Measurements from ENCODE around the gene IRAK4.
"Not testable (repeated sequence)": the region's sequence is repeated elsewhere in the genome, so short reads cannot be mapped to it uniquely, and the experiment has no call there.

IRAK4 gene

DNA sequence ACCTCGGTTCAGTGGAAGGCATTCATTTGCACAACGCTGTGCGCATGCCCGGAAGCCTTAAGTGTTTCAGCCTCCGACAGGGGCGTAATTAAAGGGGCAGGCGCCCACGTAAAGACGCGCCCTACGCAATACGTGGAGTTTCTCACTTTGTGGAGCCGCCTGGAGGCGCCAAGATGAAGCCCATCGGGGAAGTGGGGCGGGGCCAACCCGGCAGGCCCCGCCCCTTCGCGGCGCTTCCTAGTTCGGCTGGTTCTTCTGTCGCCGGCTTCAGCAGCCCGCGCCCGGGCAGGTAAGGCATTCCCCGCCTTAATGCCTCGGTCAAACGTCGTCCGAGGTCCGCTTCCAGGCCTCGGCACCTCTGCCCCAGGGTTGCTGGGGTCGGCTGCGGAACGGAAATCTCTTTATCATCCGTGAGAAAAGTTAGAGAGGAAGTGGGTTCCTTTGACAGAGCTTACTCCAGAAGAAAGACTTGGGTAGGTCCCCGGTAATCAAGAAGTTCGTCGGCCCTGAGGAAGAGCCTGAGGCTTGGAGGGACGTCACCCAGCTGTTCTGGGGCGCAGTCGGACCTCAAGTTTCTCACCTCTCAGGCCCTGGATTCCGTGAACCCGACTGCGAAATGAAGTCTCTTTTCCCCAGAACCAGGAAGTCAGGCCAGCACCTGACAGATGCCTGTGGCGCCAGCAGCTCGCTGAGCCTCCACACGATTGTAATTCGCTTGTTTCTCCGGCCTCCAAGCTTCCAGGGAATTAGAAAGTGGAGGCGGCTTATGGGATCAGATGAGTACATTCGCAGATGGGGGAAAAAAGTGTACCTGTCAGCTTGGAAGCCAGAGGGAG lies at the start of gene IRAK4, which contains the start of gene PUS7L:
Gene IRAK4 (plus strand): TSS at position 224 of the 836 bp plus-strand sequence. CDS start 9,161 bp downstream, outside the sequence.
Gene PUS7L (minus strand): TSS at position 63 of the 836 bp plus-strand sequence. CDS start 3,545 bp downstream, outside the sequence.
- peak; percentile 91 to 92 for DNase-seq (ENCODE audit: low read depth in 2 of 2)

DNA sequence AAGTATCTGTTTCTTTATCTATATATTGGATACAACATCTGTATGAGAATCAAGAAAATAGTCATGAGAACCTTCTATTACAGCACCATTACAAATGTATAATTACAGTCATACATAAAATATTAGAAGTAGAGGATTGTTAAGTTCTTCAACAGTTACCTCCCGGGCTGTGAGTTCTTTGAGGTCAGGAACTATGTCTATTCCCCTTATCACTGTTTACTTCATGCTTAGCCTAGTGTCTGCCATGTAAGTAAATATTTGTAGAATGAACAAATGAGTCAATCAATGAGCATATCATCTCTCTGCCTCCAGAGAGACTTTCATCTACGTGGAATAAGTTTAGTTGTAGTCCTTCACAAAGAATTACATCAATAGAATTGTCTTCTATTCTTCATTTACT lies 47.4 kb upstream of the IRAK4 start:
- no peak for DNase-seq (ENCODE audit: low read depth in 2 of 2)

DNA sequence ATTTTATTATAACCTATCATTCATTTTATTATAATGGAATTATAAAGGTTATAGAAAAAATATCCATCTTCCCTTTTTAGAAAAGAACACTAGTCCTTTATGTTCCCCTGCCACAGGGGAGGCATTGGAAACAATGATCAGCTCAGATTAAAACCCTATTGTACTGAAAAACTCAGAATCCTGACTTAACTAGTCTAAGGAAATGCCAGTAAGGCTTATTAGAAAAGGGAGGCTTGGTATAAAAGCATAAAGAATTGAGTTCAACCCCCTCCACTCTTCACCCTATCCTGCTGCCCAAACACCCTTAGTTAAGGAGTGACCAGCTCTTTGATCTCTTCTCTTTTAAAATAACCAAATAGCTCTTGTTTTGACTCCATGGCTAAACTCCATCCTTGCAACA lies 36.1 kb upstream of the IRAK4 start:
- DNase-seq (ENCODE audit: low read depth in 2 of 2) = no peak

DNA sequence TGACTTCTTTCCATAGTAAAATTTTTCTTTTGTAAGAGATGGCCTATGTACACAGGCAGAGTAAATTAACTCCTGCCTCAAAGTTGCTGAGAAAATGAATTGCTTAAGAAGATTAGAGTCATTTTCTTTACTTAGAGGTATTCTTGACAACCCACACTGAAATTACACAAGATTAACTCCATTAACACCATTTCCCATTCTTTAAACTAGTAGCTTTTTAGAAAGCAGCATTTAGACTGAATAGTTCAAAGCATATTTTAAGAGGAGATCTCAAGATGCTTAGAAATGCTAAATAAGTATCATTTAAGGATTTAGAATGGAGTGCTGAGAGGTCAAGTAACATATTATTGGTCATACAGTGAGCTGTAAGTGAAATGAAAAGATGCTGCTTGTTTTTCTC lies 35.6 kb upstream of the IRAK4 start:
- no peak for DNase-seq (ENCODE audit: low read depth in 2 of 2)

DNA sequence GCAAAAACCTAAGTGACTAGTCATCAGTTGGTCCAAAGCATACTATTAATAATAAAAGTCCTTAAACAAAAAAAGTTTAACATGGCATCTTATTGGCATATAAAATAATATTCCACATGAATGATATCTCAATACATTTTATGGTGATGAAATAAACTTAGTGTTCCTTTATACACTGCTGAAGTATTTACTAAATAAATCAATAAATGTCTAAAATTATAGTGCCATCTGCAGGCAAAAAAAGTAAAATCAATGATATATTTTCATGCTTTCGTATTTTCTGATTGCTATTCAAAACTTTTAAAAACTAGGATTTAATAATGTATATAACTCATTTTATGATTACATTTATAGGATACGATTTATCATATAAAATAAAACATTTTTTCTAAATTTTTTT lies 30.6 kb upstream of the IRAK4 start:
- DNase-seq (ENCODE audit: low read depth in 2 of 2) = no peak

DNA sequence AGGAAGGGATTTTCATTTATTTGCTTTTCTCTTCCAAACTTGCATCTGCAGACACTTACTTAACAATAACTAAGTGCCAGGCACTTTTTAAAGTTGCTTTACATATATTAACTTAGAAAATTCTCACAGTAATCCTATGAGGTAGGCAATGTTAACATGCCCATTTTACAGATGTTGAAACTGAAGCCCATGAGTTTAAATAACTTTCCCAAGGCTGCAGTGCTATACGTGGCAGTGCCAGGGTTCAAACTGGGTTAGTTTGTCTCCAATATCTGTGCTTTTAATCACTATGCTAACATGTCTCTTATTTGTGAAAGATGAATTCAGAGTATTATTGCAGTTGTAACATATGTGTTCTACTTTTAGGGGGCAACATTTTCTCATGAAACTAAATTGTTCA lies 30.1 kb upstream of the IRAK4 start:
- no peak for DNase-seq (ENCODE audit: low read depth in 2 of 2)

DNA sequence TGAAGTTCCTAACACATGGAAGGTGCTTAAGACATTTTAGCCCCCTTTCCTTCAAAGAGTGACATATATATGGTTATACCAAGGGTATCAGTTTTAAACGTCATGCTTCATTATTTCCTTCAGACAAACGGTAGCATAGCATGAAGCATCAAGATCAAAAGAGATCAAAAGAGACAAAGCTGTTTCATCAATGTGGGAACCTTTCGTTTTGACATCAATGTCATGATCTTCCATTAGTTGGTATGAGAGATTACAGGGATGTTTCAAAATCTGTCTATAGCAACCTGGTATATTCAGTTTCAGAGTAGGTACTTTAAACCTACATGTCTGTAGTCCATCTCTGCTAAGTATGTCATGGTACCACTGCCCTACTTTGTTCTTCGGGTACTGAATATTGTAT lies 28.5 kb upstream of the IRAK4 start:
- DNase-seq (ENCODE audit: low read depth in 2 of 2) = no peak

DNA sequence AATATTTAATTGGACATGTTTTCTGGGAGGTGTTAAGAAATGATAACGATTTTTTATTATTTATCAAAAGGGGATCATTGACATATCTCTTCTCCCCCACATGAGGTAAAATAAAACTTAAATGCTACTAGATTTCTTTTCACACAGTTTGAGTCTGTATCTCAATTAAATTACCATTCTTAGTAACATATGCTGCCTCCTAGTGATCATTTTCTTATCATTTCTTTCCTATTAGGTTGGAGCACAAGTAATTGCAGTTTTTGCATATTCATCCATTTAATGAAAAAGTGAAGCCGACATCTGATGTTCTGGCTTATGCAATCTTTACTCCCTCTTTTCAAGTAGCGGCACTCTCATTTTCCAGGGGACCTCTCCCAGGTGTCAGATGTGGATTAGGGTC lies 25.1 kb upstream of the IRAK4 start:
- DNase-seq (ENCODE audit: low read depth in 2 of 2) = no peak

DNA sequence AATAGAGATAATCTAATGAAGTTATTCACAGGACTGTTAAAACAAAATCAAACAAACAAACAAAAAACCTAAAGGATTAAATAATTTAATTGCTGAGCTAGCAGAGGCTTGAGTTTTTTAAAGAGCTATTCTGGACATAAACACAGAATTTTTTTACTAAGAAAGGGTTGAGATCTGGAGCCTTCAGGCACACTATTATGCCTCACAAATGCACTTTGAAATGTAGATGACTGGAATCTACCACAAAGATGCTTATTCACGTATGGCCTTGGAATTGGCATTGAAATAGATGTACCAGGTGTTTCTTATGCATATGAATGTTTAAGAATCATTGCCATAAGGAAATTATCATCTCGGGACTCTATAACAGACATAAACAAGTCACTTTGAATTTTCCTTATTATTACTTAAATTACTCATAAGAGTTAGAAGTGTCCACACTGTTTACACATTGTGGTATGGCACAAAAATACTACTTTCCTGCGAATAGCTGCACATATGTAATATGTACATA lies 21.8 kb upstream of the IRAK4 start:
- no peak for DNase-seq (ENCODE audit: low read depth in 2 of 2)

DNA sequence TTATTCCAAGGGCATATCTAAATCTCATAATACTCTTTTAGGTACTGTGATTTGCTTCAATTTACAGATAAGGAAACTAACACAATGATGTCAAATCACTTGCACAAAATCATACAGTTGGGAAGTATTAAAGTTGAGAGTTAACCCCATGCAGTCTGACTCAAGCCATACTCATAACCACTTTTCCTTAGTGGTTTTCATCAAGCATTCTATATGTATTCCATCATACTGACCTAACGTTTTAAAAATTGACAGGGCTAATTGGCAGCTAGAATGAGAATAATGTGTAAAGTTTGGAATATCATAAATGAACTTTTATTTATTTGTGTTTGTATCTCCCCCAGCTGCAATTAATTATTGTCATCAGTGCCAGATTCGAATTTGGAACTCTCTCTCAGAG lies 21.1 kb upstream of the IRAK4 start:
- no peak for DNase-seq (ENCODE audit: low read depth in 2 of 2)

DNA sequence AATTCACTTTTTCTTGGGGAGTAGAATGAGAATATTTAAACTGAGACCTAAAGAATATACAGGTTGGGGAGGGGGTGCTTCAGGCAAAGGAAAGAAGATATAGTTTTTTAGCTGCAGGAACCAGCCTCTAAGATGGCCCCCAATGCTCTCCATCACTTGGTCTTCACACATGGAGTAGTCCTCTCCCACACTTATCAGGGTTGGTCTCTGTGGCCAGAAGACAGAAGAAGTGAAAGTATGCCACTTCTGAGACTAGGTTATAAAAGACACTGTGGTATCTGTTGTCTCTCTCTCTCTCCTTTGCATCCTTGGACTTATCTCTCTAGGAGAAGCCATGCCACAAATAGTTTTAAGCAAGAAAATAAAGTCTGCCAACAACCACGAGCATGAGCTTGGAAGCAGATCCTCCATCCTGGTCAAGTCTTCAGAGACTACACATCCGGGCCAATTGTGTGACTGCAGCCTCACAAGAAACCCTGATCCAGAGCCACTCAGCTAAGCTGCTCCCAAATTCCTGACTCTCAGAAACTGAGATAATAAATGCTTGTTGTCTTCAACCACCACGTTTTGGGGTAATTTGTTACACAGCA lies 18.1 kb upstream of the IRAK4 start:
- no peak for DNase-seq (ENCODE audit: low read depth in 2 of 2)

DNA sequence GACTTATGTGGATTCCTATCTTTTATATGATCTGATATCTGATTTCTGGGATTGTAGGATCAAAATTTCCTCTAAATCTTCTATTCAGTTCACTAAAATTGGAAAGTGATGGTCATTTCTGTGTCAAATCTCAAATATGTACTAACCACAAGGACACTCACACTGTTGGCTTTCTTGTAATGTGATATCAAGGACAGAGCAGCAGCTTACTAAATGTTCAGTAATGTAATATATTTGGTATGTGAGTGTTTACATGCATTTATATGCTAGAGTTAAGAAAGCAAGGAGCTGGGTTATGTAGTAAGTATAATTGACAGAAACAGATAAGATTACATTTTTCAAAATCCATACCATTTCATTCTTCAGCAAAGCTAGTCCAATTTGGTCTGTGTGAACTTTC lies 16.6 kb upstream of the IRAK4 start:
- DNase-seq (ENCODE audit: low read depth in 2 of 2) = no peak

DNA sequence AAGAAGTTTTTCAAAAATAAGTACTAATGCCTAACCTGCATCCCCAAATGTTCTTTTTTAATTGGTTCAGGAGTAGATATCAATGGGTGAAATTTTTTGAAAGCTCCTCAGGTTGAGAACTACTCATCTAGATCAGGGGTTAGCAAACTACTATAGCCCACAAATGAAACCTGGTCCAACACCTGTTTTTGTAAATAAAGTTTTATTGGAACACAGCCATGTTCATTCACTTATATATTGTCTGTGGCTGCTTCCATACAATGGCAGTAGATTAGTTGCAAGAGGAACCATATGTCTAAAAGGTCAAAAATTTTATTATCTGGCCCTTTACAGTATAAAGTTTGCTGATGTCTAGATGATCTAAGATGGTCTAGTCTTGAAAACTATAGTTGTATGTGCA lies 13.9 kb upstream of the IRAK4 start:
- DNase-seq (ENCODE audit: low read depth in 2 of 2) = no peak

DNA sequence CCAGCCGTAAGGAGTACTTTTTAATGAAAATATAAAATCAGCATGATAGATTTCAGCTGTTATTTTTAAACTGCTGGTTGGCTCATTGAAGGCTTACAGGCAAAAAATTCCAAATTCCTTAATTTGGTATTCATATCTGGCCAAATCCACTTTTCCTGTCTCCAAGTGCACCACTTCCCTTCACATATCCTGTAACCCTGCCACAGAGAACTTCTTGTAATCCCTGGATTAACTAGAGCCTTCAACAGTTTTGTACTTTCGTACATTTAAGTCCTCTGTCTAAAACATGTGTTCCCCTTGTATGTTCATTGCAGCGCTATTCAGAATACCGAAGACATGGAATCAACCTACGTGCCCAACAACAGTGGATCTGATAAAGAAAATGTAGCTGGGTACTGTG lies 9.7 kb upstream of the IRAK4 start:
- no peak for DNase-seq (ENCODE audit: low read depth in 2 of 2)

DNA sequence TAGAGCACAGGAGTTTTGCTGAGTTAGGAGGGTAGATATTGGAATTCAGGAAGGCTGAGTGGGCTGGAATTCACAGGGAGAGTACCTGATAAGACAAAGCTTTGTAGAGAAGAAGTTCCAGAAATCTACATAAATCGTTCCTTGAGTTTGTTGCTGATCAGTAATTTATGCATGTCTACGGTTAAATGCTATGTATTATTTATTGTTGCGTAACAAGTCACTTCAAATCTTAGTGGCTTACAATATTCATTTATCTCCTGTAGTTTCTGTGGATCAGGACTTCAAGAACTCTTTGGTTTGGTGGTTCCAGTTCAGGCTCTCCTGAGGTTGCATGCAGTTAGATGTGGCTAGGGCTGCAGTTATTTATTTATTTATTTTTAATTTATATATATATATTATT lies 7.9 kb upstream of the IRAK4 start:
- no peak for DNase-seq (ENCODE audit: low read depth in 2 of 2)

DNA sequence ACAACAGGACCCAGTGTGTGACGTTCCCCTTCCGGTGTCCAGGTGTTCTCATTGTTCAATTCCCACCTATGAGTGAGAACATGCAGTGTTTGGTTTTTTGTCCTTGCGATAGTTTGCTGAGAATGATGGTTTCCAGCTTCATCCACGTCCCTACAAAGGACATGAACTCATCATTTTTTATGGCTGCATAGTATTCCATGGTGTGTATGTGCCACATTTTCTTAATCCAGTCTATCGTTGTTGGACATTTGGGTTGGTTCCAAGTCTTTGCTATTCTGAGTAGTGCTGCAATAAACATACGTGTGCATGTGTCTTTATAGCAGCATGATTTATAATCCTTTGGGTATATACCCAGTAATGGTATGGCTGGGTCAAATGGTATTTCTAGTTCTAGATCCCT lies 7.4 kb upstream of the IRAK4 start:
- DNase-seq (ENCODE audit: low read depth in 2 of 2) = not testable (repeated sequence)

DNA sequence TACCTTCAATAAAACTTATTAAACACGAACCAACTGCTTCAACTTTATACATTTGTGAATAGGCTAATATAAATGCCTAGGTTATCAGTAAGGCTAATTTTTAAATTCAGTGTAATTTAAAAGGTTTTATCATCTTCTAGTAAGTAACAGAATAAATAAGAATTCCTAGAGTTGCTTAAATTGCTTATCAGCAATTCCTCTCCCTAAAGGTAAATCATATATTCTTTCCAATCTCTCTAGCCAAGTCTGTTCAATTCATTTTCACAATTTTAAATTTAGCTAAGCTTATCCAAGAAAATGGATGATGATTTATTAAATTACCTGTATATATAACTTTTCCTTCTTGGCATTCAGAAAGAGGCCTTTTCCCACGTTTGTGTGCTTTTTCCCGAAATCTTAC lies 4.7 kb upstream of the IRAK4 start:
- no peak for DNase-seq (ENCODE audit: low read depth in 2 of 2)

DNA sequence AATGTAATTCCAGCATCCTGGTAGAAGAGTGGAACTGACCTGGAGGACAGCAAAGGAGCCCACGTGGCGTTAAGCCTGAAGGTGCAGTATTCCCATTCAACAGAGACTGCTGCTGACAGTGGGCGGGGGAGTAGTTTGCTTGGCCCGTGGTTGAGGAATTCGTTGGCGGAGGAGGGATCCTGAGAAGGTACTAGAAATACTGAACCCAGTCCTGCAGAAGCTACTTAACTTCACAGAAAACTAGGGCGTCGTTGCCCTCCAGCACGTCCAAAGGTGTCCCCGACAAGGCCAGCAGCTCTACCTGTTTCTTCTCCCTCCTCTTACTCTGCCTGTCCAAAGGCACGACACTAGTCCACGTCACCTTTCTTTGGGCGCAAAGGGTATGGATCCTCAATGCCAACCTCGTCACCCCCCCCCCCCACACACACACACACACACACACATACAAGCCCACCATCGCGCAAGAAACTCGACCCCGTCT lies 464 bp upstream of the IRAK4 start:
- DNase-seq (ENCODE audit: low read depth in 2 of 2) = no peak

DNA sequence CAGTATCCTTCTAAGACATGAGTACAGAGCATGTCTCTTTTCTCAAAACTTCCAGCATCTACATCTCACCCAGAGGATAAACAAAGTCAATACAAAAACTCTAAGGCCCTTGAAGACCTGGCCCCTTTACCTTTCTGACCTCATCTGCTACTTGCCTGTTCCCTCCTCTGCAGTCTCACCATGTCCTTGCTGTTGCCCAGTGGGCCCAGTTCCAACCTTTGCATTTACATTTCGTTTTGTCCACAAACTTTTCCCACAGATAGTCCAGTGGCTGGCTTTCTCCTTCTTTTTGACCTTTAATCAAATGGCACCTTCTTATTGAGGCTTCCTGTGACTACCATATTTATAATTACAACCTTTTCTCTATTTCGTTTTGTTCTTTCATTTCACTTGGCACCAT lies 1.6 kb downstream of the IRAK4 start:
- DNase-seq (ENCODE audit: low read depth in 2 of 2) = no peak

DNA sequence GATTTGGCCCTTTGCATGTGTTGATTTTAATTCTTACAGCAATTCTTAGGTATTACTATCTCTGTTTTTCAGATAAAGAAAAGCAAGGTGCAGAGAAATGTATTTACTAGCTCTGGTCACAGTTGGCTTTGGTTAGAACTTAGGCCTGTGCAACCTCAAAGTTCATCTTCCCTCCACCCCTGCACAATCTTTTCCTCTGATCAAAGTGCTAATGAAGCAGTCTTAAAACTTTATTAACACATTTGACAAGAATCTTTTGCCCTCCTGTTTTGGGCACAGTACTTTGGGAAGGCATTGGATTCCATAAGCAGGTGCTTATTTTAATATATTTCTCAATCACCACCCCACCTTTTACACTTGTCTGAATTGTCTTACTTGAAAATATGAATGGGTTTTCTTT lies 2.7 kb downstream of the IRAK4 start:
- no peak for DNase-seq (ENCODE audit: low read depth in 2 of 2)

DNA sequence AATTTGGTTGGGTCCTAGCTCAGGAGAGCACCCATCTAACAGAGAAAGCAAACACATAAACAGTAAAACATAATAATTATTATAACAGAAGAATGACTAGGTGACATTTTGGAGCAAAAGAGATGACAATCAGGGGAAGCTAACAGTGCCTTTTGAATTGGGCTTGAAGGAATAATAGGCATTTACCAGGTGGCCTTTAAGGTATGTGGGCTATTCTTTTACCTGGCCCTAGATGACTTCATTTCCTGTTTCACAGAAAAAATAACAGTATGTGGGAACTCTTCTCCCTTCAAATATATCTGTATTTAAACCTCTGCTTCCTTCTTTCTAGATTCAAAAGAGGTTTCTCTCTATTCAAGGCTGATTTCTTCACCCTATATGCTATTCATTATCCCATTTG lies 3.8 kb downstream of the IRAK4 start:
- no peak for DNase-seq (ENCODE audit: low read depth in 2 of 2)

DNA sequence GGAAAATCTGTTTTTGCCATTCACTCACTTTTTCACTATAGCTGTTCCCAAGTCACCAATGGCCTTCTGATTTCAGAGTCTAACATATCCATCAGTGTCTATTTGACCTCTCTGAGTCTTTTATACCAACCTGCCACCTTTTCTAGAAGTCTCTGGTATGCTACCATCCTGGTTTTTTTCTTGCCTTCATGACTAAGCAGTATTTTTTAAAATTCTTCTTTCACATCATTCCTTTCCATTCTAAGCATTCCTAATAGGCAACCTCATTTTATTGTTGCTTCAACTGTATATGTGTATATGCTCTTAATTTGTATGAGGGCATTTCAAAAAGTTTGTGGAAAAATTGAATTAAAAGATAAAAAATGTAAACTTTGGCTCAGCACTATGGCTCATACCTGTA lies 5.0 kb downstream of the IRAK4 start:
- DNase-seq (ENCODE audit: low read depth in 2 of 2) = no peak

DNA sequence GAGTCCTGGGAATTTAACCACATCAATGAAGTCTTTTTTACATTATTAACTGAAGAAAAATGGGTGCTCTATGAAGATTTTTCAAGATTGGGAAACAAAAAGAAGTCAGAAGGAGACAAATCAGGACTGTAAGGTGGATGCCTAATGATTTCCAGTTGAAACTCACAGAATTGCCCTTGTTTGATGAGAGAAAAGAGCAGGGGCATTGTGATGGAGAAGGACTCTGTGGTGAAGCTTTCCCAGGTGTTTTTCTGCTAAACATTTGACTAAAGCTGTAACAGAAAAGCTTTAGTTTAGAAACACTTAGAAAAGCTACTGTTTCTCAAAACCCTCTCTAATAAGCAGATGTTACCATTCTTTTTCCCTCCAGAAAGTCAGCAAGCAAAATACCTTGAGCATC lies 5.8 kb downstream of the IRAK4 start:
- no peak for DNase-seq (ENCODE audit: low read depth in 2 of 2)
